Measurements from ENCODE around the gene PPP5C.

GRCh38 chr19:46387713-46388130, 40.8 kb downstream of the PPP5C start:
- TF ChIP-seq CTCF (IDR thresholded peaks at IDR 0.05; ENCODE audit: insufficient read depth, low read depth, low read length) (no peak), EZH2 (IDR thresholded peaks at IDR 0.05; ENCODE audit: insufficient read depth, low read length) (no peak)
